ENCODE results near the gene TBC1D21. TPM values are rescaled to one million over a fixed set of nuclear protein-coding genes. Genes with fewer than 3 reads are reported as not detected.
"Not testable (repeated sequence)": the region's sequence is repeated elsewhere in the genome, so short reads cannot be mapped to it uniquely, and the experiment has no call there.

TBC1D21 gene
- total RNA-seq, 2 experiments from 2014 or later: not detected

GRCh38 chr15:73934281-73934680 lies 60.9 kb downstream of the TBC1D21 start:
- POLR2A ChIA-PET: no interaction called here

GRCh38 chr15:73935547-73935946 lies 62.2 kb downstream of the TBC1D21 start:
- H3K36me3 Mint-ChIP-seq (ENCODE audit: low read depth): no peaks in the 10 kb centered on the region
- peaks cover 2% of the 10 kb centered on the region for H3K4me1 Mint-ChIP-seq
- ATAC-seq: no peak
- POLR2A ChIA-PET: no interaction called here
- H3K27me3 Mint-ChIP-seq: no peaks in the 10 kb centered on the region
- no peak overlapping the region for H3K4me3 Mint-ChIP-seq
- no peak for DNase-seq
- CTCF ChIA-PET: interaction anchor here (0.7 to 2.6 kb wide), 6 partner anchors 7 to 222 kb away, joined by 3 to 12 read pairs (median 4); no protein-coding TSS in a partner anchor
- H3K9me3 Mint-ChIP-seq (ENCODE audit: low read depth): no peaks in the 10 kb centered on the region
- no peak overlapping the region for H3K27ac Mint-ChIP-seq
- intact Hi-C loops (cut with DNase I, micrococcal nuclease): no loop called here

More at GRCh38 chr15:73934281-73934680, 60.9 kb downstream of the TBC1D21 start:
- no peak for ATAC-seq
- CTCF ChIA-PET: interaction anchor here (0.6 to 1.5 kb wide), 4 partner anchors 10 to 39 kb away, joined by 3 read pairs; no protein-coding TSS in a partner anchor
- no peak for DNase-seq
- Mint-ChIP-seq H3K36me3 (ENCODE audit: low read depth) (no peaks in the 10 kb centered on the region), H3K27ac (no peak overlapping the region), H3K9me3 (ENCODE audit: low read depth) (no peaks in the 10 kb centered on the region), H3K4me3 (no peak overlapping the region), H3K27me3 (no peaks in the 10 kb centered on the region), H3K4me1 (peaks cover 3% of the 10 kb centered on the region)
- intact Hi-C loops (cut with DNase I, micrococcal nuclease): no loop called here

GRCh38 chr15:73936181-73936580 lies 62.8 kb downstream of the TBC1D21 start:
- CTCF ChIA-PET: interaction anchor here (0.6 to 2.6 kb wide), 7 partner anchors 9 to 222 kb away, joined by 3 to 12 read pairs (median 4); no protein-coding TSS in a partner anchor
- Mint-ChIP-seq H3K4me1 (peaks cover 2% of the 10 kb centered on the region), H3K27me3 (no peaks in the 10 kb centered on the region), H3K9me3 (ENCODE audit: low read depth) (no peaks in the 10 kb centered on the region), H3K4me3 (no peak overlapping the region), H3K36me3 (ENCODE audit: low read depth) (no peaks in the 10 kb centered on the region), H3K27ac (no peak overlapping the region)
- DNase-seq (no peak), ATAC-seq (no peak)
- POLR2A ChIA-PET: no interaction called here
- intact Hi-C loops (cut with DNase I, micrococcal nuclease): no loop called here

- Mint-ChIP-seq H3K36me3 (ENCODE audit: low read depth) (no peaks in the 10 kb centered on the region), H3K4me3 (no peak overlapping the region), H3K27ac (no peak overlapping the region), H3K9me3 (ENCODE audit: low read depth) (no peaks in the 10 kb centered on the region), H3K4me1 (peaks cover 6% of the 10 kb centered on the region), H3K27me3 (no peaks in the 10 kb centered on the region)
- DNase-seq (no peak), ATAC-seq (no peak)
- POLR2A ChIA-PET: no interaction called here
- CTCF ChIA-PET: interaction anchor here (0.6 to 2.6 kb wide), 5 partner anchors 9 to 146 kb away, joined by 3 to 12 read pairs (median 4); no protein-coding TSS in a partner anchor
- intact Hi-C loops (cut with DNase I, micrococcal nuclease): no loop called here
Measured at GRCh38 chr15:73936588-73937290, 63.4 kb downstream of the TBC1D21 start.

DNA sequence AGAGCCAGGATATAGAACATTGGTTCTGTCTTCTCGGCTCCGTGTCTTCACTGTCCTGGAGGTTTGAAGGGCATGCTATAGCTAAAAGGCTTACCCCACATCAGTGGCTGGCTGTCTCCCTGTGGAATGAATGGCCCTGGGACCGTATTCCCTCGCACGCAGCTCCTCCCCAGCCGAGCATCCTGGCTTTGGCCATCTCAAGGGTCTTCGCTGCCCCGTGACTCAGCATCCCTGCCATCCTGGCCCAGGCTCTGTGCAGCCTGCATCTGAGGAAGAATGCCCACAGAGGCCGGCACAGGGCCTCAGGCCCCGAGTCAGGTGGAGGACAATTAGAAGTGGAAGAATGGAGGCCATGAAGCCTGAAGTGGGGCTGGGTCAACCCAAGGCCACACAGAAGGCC lies 63.9 kb downstream of the TBC1D21 start:
- CTCF ChIA-PET: interaction anchor here (0.8 to 2.6 kb wide), 3 partner anchors 10 to 29 kb away, joined by 3 to 12 read pairs (median 3); no protein-coding TSS in a partner anchor
- no peak overlapping the region for H3K4me3 Mint-ChIP-seq
- no peaks in the 10 kb centered on the region for H3K27me3 Mint-ChIP-seq
- H3K9me3 Mint-ChIP-seq (ENCODE audit: low read depth): no peaks in the 10 kb centered on the region
- H3K4me1 Mint-ChIP-seq: peaks cover 12% of the 10 kb centered on the region
- DNase-seq (no peak), ATAC-seq (no peak)
- no peak overlapping the region for H3K27ac Mint-ChIP-seq
- POLR2A ChIA-PET: no interaction called here
- H3K36me3 Mint-ChIP-seq (ENCODE audit: low read depth): no peaks in the 10 kb centered on the region
- intact Hi-C loops (cut with DNase I, micrococcal nuclease): no loop called here

- Mint-ChIP-seq H3K9me3 (ENCODE audit: low read depth) (no peaks in the 10 kb centered on the region), H3K27me3 (no peaks in the 10 kb centered on the region), H3K4me1 (peaks cover 16% of the 10 kb centered on the region), H3K27ac (no peak overlapping the region), H3K4me3 (no peak overlapping the region), H3K36me3 (ENCODE audit: low read depth) (no peaks in the 10 kb centered on the region)
- no peak for ATAC-seq
- intact Hi-C loops (cut with DNase I, micrococcal nuclease): no loop called here
- CTCF ChIA-PET: interaction anchor here (1.4 kb wide), 1 partner anchor 29 kb away, joined by 3 read pairs; no protein-coding TSS in a partner anchor
- DNase-seq: no peak
- POLR2A ChIA-PET: no interaction called here
Measured at GRCh38 chr15:73937726-73938125, 64.4 kb downstream of the TBC1D21 start.

DNA sequence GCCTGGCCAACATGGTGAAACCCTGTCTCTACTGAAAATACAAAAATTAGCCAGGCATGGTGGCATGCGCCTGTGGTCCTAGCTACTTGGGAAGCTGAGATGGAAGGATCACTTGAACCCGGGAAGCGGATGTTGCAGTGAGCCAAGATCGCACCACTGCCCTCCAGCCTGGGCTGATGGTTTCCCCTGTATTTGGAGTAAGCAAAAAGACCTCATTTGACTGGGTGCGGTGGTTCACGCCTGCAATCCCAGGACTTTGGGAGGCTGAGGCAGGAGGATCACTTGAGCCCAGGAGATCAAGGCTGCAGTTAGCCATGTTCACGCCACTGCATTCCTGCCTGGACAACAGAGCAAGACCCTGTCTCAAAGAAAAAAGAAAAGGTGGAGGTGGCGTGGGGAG lies 65.2 kb downstream of the TBC1D21 start:
- H3K9me3 Mint-ChIP-seq (ENCODE audit: low read depth); POLR2A ChIA-PET; H3K27ac Mint-ChIP-seq; DNase-seq; H3K36me3 Mint-ChIP-seq (ENCODE audit: low read depth); H3K4me3 Mint-ChIP-seq; H3K27me3 Mint-ChIP-seq; ATAC-seq; intact Hi-C loops (cut with DNase I, micrococcal nuclease): not testable (repeated sequence)
- H3K4me1 Mint-ChIP-seq: peaks cover 16% of the 10 kb centered on the region
- CTCF ChIA-PET: interaction anchor here (1.4 kb wide), 1 partner anchor 28 kb away, joined by 3 read pairs; no protein-coding TSS in a partner anchor

Other genes starting within 250 kb of the TBC1D21 start
- gene NPTN, start 240.2 kb upstream of the TBC1D21 start, total RNA-seq: 10 to 100 TPM; 43.5 to 73.4 TPM
- gene CD276, start 189.2 kb upstream of the TBC1D21 start, total RNA-seq: 1 to 10 TPM; 2.6 to 3.0 TPM
- gene INSYN1, start 120.2 kb upstream of the TBC1D21 start, total RNA-seq: not detected
- gene LOXL1, start 52.9 kb downstream of the TBC1D21 start, total RNA-seq: 1 to 10 TPM; 1.9 to 2.5 TPM
- 1 to 10 TPM; 6.3 to 7.1 TPM for gene STOML1, start 118.7 kb downstream of the TBC1D21 start, total RNA-seq
- 10 to 100 TPM; 72.6 to 75.4 TPM for gene PML, start 121.2 kb downstream of the TBC1D21 start, total RNA-seq
- not detected for gene GOLGA6A, start 209.0 kb downstream of the TBC1D21 start, total RNA-seq

Measured in activated CD4-positive, alpha-beta T cell treated with anti-CD3 and anti-CD28 coated beads for 36 hours (primary cell).